GM18858 (cell line): ENCODE results near the gene AMBRA1.
"Not testable (repeated sequence)": the region's sequence is repeated elsewhere in the genome, so short reads cannot be mapped to it uniquely, and the experiment has no call there.

Source experiments
- ATAC-seq: cut with Tn5 transposase; IDR thresholded peaks from one replicate; pipeline ENCODE4 v1.9.1; 2021; ENCODE audit not compliant: unreplicated experiment

AMBRA1 gene

DNA sequence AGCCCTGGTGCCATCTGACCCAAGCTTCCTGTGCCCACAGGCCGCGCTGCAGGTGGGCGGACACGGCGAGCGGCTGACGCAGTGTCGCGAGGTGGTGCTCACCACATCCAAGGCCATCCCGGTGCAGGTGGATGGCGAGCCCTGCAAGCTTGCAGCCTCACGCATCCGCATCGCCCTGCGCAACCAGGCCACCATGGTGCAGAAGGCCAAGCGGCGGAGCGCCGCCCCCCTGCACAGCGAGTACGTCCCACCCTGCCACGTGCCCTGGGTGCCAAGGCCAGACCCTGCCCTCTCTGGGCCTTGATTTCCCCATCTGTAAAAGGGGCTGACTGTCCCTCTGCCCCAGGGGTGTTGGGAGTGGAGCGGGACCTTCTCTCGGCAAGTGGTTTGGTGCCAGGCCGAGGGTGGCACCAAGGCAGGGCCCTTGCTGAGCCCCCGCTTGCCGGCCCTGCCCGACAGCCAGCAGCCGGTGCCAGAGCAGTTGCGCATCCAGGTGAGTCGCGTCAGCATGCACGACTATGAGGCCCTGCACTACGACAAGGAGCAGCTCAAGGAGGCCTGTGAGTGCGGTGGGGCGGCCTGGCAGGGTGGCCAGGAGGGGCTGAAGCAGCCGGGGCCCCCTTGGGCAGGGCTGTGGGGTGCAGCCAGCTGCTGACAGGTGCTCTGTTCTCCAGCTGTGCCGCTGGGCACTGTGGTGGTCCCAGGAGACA, 218.3 kb downstream of the AMBRA1 start:
- no peak for ATAC-seq

DNA sequence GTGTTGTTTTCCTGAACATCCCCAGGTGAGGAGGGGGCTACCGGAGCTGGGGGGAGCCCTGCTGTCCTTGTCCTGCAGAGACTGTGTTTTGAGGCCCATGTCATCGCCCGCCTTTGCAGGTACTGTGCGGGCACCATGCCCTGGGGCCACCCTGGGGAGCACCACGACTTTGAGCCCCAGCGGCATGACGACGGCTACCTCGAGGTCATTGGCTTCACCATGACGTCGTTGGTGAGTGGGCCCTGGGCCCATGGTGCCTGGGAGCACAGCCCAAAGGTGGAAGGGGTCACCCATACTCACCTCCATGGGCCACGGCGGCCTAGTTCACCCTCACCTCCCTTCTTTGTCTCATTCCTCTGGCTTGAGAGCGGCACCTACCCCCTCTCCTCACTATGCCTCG, 219.0 kb downstream of the AMBRA1 start:
- no peak for ATAC-seq

DNA sequence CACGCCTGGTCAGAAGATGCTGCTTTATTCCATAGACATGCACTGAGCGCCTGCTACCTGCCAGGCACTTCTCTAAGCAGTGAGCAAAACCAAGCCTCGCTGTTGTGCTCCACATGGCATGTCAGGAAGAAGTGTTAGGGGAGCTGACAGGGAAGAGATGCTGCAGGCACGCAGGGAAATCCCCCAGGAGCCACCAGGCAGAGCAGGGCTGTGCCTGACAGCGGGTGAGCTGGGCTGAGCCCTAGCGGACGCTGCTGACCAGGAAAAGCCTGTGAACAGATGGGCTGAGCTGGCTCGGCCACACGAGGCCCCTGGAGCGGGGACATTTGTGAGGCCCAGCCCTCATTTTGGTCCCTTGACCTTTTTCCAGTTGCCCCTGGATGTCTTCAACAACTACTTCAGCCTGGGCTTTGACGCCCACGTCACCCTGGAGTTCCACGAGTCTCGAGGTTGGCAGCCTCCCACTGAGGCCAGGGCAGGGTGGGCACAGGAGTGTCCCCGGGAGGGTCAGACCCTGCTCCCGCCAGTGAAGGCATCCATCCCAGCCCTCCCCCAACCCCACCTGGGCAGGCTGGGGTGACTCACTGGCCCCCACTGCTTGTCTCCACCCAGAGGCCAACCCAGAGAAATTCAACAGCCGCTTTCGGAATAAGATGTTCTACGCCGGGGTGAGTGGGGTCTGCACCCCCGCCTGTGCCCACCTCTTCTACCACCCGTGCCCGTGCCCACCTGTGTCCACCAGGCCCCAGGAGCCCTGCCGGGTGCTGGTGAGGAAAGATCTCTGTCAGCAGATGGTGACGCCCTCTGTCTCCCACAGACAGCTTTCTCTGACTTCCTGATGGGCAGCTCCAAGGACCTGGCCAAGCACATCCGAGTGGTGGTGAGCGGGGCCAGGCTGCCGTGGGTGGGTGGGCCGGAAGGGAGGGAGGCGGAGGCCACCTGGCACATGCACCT, 219.8 kb downstream of the AMBRA1 start:
- ATAC-seq: no peak

DNA sequence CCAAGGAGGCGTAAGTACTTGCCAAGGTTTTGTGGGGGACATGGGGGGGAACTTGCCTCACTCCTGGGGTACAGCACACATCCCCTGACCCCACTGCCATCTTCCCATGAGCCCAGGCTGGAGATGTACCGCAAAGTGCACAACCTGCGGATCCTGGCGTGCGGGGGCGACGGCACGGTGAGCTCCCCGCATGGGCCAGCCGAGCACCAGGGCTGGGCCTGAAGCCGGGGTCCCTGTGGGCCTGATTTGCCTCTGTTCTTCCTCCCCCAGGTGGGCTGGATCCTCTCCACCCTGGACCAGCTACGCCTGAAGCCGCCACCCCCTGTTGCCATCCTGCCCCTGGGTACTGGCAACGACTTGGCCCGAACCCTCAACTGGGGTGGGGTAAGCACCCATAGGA, 221.3 kb downstream of the AMBRA1 start:
- not testable (repeated sequence) for ATAC-seq

DNA sequence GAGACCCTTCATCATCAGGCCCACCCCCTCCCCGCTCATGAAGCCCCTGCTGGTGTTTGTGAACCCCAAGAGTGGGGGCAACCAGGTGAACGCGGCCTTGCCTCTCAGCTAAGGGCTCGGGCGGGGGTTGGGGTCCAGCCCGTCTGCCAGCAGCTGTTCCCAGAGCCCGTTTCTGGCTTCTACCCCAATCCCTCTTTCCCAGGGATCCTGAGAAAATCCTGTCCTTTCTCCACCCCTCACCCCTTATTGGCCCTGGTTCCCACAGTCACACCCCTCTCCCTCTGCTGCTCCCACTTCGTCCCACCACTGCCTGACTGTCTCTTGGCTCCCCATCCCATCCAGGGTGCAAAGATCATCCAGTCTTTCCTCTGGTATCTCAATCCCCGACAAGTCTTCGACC, 221.7 kb downstream of the AMBRA1 start:
- ATAC-seq: no peak

DNA sequence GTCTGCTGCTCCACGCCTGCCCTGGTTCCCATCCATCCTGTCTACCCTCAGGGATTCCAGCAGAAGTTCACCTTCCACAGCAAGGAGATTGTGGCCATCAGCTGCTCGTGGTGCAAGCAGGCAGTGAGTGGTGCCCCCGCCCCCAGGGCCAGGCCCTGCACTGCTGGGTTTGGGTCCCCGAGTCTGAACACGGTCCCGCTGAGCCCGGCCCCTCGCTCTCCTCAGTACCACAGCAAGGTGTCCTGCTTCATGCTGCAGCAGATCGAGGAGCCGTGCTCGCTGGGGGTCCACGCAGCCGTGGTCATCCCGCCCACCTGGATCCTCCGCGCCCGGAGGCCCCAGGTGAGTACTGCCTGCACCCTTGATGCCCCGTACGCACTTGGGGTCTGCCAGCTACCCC, 222.6 kb downstream of the AMBRA1 start:
- ATAC-seq: not testable (repeated sequence)

DNA sequence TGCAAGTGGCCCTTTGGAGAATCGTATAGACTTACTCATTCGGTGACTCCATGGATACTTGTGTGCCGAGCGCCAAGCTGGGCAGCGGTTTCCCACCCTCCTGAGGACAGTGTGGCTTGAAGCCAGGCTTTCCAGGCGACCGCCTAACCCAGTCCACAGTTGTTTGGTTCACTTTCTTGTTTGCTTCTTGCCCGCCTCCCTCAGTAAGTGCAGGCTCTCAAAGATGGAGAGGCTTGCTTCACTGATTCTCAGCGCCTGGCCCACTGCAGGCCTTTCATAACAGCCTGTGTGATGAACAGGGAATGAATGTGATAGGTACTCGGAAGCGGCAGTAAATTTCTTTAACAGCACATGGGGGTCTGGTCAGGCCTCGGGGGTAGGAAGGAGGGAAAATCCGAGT, 223.6 kb downstream of the AMBRA1 start:
- ATAC-seq: no peak

DNA sequence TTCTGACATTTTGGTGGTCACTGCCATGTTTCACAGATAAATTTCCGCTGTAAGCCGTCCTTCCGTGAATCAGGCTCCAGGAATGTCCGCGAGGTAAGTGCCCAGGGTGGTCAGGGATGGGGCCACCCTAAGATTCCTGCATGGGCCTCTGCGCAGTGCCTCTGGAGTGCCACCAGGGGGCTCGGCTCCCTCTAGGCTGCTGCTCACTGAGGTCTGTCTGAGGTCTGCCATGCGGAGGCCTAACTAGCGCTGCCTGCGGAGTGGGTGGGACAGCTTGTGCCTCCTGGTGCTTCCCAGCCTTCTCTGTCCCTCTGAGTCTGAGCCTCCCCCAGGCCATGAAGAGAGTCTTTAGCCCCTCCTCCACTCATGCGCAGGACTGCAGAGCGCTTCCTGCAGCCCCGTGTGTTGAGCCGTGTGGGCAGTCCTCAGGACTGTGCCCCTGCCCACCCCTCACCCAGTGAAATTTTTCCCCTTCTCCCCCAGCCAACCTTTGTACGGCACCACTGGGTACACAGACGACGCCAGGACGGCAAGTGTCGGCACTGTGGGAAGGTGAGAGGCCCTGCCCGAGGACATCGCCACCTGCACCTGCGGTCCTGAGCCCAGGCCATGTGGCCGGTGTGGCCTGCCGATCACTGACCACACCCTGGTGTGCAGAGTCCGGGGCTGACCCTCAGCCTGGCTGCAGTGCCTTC, 224.2 kb downstream of the AMBRA1 start:
- ATAC-seq: no peak

DNA sequence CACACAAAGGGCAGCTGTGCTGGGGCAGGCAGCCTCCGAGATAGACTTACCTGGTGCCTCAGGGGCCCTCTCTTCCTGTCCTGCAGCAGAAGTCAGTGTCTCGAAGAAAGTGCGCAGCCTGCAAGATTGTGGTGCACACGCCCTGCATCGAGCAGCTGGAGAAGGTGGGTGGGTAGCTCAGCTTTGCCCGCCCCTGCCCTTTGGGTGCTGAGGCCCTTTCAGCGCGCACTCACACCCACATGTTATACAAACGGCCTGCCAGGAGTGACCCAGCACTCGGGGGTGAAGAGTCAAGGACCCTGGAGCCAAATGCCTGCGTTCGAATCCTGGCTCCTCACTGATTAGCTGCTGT, 225.9 kb downstream of the AMBRA1 start:
- no peak for ATAC-seq

DNA sequence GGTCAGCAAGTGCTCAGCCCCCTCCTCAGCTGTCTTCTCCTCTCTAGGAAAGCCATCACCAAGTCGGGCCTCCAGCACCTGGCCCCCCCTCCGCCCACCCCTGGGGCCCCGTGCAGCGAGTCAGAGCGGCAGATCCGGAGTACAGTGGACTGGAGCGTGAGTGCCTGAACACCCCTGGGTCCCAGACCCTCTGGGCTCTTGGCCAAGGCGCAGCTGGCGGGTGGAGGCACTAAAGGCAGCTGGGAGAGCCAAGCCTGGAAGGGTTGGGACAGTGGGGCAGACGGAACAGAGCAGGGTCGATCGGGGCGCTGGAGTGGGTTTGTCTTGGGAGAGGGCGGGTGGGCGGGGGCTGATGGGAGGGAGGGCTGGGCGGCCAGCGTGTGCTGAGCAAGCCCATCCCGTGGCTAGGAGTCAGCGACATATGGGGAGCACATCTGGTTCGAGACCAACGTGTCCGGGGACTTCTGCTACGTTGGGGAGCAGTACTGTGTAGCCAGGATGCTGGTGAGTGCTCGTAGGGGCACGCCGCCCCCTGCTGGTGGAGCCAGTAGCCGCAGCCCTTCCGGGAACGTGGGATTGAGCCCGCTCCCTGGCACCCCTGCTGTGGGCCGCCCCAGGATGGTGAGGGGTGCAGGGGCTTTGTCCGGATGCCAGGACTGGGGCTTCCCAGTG, 226.4 kb downstream of the AMBRA1 start:
- ATAC-seq: peak; percentile 47

DNA sequence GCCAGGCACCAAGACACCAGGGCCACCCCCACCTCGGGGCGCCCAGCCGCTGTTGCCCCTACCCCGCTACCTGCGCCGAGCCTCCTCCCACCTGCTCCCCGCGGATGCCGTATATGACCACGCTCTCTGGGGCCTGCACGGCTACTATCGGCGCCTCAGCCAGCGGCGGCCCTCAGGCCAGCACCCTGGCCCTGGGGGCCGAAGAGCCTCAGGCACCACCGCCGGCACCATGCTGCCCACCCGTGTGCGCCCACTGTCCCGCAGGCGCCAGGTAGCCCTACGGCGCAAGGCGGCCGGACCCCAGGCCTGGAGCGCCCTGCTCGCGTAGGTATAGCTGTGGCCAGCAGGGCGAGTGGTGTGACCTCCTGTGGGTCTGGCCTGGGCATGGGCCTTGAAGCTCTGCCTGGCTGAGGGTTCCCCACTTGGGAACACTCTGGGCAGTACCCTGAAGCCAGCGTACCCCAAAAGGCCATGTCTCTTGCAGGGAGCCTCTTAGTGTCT, 227.1 kb downstream of the AMBRA1 start:
- no peak for ATAC-seq

DNA sequence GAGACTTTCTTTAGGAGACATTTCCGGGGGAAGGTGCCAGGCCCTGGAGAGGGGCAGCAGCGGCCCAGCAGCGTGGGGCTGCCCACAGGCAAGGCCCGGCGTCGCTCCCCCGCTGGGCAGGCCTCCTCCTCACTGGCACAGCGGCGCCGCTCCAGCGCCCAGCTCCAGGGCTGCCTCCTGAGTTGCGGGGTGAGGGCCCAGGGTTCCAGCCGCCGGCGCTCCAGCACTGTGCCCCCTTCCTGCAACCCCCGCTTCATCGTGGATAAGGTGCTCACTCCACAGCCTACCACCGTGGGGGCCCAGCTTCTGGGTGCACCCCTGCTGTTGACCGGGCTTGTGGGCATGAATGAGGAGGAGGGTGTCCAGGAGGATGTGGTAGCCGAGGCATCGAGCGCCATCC, 227.6 kb downstream of the AMBRA1 start:
- no peak for ATAC-seq

DNA sequence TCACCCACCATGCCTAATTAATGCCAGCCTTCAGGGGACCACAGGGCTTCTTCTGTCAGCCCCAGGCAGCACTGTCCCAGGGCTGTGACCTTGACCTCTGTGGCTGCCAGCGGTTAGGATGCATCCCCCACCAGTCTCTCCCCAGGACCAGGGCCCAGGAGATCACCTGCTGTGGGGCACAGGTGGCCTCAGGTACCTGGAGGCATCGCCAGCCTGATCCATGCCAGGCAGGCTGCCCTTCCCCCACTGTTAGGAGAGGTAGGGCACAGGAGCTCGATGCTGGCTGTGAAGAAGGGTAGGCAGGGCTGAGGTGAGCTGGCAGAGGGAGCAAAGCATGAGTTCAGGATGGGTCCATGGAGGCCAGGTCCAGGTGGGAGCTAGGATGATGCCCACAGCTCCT, 229.0 kb downstream of the AMBRA1 start:
- no peak for ATAC-seq

DNA sequence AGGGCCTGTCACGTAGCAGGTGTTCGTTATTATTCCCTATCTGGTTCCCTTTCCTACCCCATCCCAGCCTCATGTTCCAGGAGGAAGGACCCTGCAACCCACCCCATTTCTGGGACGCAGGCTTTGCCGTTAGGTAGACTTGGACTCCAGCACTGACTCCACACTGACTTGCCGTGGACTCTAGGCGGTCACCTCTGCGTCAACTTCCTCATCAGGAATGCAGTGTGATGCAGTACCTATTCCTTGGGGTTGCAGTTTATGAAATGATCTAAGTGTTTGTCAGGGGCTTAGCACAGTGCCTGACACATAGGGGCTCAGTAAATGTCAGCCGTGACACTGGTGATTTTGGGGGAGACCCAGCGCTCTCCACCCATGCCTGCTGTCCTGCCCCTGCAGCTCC, 229.8 kb downstream of the AMBRA1 start:
- ATAC-seq: no peak

DNA sequence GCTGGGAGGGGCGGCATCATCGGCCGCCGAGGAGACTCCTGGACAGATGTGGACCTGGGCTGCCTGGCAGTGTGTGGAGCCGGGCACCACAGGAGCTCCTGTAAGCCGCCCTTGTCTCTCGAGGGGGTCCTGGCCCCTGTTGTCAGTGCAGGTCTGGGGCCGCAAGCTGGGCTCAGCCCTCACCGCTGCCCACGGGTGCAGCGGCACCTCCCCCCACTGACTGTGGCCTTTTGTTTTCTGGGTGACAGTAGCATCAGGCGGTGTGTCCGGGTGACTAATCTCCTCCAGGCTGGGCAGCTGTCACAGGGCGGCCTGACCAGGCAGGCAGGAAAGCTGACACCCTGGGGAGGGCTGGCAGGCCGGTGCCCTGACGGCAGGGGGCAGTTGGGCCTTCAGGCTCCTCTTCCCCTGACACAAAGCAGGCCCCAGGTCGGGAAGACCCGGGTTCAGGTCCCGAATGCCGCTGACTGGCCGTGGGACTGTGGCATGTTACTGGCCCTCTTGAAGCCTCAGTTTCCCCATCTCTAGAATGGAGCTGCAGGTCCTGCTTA, 230.3 kb downstream of the AMBRA1 start:
- no peak for ATAC-seq

DNA sequence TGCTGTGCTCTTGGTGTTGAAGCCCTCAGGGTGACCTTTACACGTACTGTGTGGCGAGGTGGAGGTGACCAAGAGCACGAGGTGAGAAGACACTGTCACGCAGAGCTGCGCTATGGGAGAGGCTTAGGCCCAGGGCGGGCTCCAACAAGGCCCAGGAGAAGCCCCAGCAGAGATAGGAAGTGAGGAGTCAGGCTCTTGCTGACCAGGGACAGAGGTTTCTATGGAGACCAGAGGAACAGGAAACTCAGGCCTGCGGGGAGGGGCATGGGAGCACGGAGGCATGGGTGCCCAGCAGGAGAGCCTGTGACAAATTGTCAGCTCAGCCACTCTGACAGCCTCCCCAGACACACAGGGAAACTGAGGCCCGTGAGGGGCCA, 230.8 kb downstream of the AMBRA1 start:
- ATAC-seq: no peak

DNA sequence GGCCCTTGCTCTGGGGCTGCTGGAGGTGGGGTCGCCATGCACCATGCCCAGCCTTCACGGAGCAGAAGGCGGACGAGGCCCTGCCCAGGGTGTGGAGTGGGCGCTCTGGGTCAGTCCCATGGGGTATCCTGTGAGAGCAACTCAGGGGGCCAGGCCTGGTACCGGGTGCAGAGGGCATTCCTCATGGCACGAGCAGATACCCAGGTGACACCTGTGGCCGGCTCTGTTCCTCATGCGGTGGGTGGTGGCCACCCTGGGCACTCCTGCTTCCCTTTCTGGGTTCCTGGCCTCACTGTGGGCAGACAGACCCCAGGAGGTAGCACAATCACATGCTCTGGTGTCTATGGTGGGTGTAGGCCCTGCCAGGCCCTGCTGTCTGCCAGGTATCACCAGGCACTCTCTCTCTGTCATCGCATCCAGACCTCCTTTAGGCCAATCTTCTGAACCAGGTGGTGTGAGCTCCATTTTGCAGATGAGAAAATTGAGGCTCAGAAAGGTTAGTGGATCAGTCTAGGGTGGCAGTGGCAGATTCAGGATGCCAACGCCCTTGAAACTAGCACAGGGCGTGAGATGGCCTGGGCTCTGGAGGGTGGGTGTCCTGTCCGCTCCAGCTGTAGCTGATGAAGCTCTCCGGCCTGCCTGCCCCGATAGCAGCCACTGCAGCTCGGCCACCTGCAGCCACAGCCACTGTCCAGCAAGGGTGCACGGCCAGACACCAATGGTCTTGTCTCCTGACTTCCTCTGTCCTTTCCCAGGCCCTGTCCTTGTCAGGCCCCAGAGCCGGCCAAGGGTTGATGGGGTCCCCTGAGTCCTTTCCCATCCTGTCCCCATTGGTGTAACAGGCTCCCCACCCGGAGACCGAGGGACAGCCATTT, 231.4 kb downstream of the AMBRA1 start:
- ATAC-seq: no peak

DNA sequence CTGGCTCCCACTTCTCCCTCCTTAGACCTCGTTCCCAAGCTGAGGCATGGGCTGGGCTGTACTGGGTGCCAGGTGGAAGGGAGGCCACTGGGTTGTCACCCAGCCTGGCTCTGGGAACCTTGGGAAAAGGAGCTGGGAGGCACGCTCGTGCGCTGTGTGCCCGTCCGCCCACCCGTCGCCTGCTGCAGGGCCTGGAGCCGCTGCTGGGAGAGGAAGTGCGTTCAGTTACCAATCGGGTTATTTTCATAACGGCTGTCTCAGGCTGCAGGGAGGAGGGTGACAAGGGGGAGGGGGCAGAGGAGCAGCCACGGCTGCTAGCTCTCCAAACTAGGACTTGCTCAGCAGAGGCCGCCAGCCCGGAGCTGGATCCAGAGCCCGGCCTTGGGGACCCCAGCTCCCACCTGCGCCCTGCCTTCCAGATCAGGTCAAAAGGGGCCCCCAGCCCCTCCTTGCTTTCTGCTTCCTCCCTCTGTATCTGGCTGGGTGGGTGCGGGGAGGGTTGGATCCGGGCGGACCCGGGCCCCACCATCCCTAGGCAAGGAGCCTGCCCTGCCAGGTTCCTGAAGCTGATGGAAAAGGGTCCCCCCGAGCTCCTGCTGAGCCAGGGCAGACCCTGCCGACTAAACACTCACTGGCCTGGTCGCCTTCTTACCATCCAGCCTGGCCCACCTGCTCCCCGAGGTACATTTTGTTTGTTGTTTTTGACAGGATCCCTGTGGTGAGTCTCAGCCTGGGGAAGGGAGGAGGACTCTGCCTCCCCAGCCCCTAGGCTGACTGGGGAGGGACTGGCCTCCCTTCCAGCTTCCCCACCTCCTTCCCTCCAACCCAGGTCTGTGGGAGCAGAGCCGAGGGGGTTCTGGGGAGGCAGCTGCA, 232.3 kb downstream of the AMBRA1 start:
- peak; percentile 88 for ATAC-seq

DNA sequence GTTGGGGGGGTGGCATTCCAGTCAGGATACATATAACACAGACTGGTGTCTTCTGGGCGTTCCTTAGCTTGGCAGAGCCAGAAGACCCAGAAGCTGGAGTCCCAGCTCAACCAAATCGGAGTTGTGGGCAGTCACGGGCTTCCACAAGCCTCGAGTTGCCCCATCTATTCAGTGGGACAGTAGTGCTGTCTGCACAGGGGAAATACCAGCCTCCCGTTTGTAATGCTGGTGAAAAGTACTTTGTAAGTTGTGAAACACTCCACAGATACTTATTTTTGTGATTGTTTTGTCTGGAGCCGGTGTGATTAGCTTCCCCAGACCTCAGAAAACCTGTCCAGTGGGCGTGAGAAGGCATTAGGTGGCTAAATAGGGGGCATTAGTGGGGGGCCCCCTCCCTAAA, 232.9 kb downstream of the AMBRA1 start:
- no peak for ATAC-seq
